Activated T-cell treated with anti-CD3 and anti-CD28 coated beads for 1 hour (primary cell): ENCODE measurements around the gene CACNA1E.

Source experiments
- DNase-seq: peaks from one replicate; pipeline ENCODE4 v3.0.0-alpha.2; 2020; ENCODE audit warnings: low read depth

CACNA1E gene

GRCh38 chr1:181768930-181769280 lies 285.6 kb downstream of the CACNA1E start:
- DNase-seq, result no peak

GRCh38 chr1:181769846-181770245 lies 286.5 kb downstream of the CACNA1E start:
- no peak for DNase-seq

- no peak for DNase-seq
Observed at GRCh38 chr1:181772714-181773113, 289.4 kb downstream of the CACNA1E start.

GRCh38 chr1:181776044-181776443 lies 292.7 kb downstream of the CACNA1E start:
- no peak for DNase-seq

- DNase-seq, result no peak
Observed at GRCh38 chr1:181777286-181777685, 294.0 kb downstream of the CACNA1E start.

GRCh38 chr1:181777812-181778211 lies 294.5 kb downstream of the CACNA1E start:
- no peak for DNase-seq

- DNase-seq, result no peak
Observed at GRCh38 chr1:181778640-181779260, 295.4 kb downstream of the CACNA1E start.

- DNase-seq, result no peak
Observed at GRCh38 chr1:181779343-181779742, 296.0 kb downstream of the CACNA1E start.

- no peak for DNase-seq
Observed at GRCh38 chr1:181783208-181783607, 299.9 kb downstream of the CACNA1E start.

GRCh38 chr1:181784039-181784683 lies 300.8 kb downstream of the CACNA1E start:
- DNase-seq, result no peak

- no peak for DNase-seq
Observed at GRCh38 chr1:181789395-181789794, 306.1 kb downstream of the CACNA1E start.

- DNase-seq, result no peak
Observed at GRCh38 chr1:181791721-181792120, 308.4 kb downstream of the CACNA1E start.

- DNase-seq, result no peak
Observed at GRCh38 chr1:181793831-181794230, 310.5 kb downstream of the CACNA1E start.

- no peak for DNase-seq
Observed at GRCh38 chr1:181794332-181794731, 311.0 kb downstream of the CACNA1E start.

GRCh38 chr1:181798191-181798926 lies 315.0 kb downstream of the CACNA1E start:
- DNase-seq, result no peak

- DNase-seq, result no peak
Observed at GRCh38 chr1:181801617-181802016, 318.3 kb downstream of the CACNA1E start.

GRCh38 chr1:181802466-181802865 lies 319.1 kb downstream of the CACNA1E start:
- no peak for DNase-seq

- DNase-seq, result no peak
Observed at GRCh38 chr1:181803421-181803820, 320.1 kb downstream of the CACNA1E start.

- no peak for DNase-seq
Observed at GRCh38 chr1:181804989-181805388, 321.7 kb downstream of the CACNA1E start.

- no peak for DNase-seq
Observed at GRCh38 chr1:181806746-181807145, 323.4 kb downstream of the CACNA1E start.

GRCh38 chr1:181807251-181807650 lies 323.9 kb downstream of the CACNA1E start:
- DNase-seq, result no peak

- no peak for DNase-seq
Observed at GRCh38 chr1:181809991-181810545, 326.8 kb downstream of the CACNA1E start.

GRCh38 chr1:181812208-181812607 lies 328.9 kb downstream of the CACNA1E start:
- DNase-seq, result no peak
